Ishikawa (cell line): ENCODE results near the gene AAGAB.

ENCODE experiments used
- CEBPB ChIP-seq: IDR thresholded peaks from 2 replicates; pipeline ENCODE4 v1.6.1; 2012
- CREB1 ChIP-seq: IDR thresholded peaks from 2 replicates; pipeline ENCODE4 v1.6.1; 2012; ENCODE audit warnings: low read depth
- EGR1 ChIP-seq: IDR thresholded peaks from 2 replicates; pipeline ENCODE4 v1.6.1; 2012
- EP300 ChIP-seq: IDR thresholded peaks from 2 replicates; pipeline ENCODE4 v1.6.1; 2012; ENCODE audit warnings: borderline replicate concordance
- FOXM1 ChIP-seq: IDR thresholded peaks from 2 replicates; pipeline ENCODE4 v1.6.1; 2012; ENCODE audit warnings: low read depth, borderline replicate concordance
- MAX ChIP-seq: IDR thresholded peaks from 2 replicates; pipeline ENCODE4 v1.6.1; 2012
- NFIC ChIP-seq: IDR thresholded peaks from 2 replicates; pipeline ENCODE4 v1.6.1; 2012
- RAD21 ChIP-seq: IDR thresholded peaks from 2 replicates; pipeline ENCODE4 v1.6.1; 2012; ENCODE audit warnings: low read depth
- REST ChIP-seq: IDR thresholded peaks from 2 replicates; pipeline ENCODE4 v1.6.1; 2012; ENCODE audit warnings: low read depth, mild to moderate bottlenecking
- TAF1 ChIP-seq: IDR thresholded peaks from 2 replicates; pipeline ENCODE4 v1.6.1; 2012; ENCODE audit warnings: low read depth, mild to moderate bottlenecking
- TCF12 ChIP-seq: IDR thresholded peaks from 2 replicates; pipeline ENCODE4 v1.6.1; 2012; ENCODE audit warnings: low read depth
- TEAD4 ChIP-seq: IDR thresholded peaks from 2 replicates; pipeline ENCODE4 v1.6.1; 2012
- USF1 ChIP-seq: IDR thresholded peaks from 2 replicates; pipeline ENCODE4 v1.6.1; 2012
- YY1 ChIP-seq: IDR thresholded peaks from 2 replicates; pipeline ENCODE4 v1.6.1; 2012; ENCODE audit warnings: low read depth
- ZBTB7A ChIP-seq: IDR thresholded peaks from 2 replicates; pipeline ENCODE4 v1.6.1; 2012; ENCODE audit warnings: low read depth

Gene AAGAB

GRCh38 chr15:67201136-67201535 is 53.3 kb downstream of the AAGAB start:
- no peak for TF ChIP-seq REST
- no peak for TF ChIP-seq NFIC
- TF ChIP-seq TEAD4 = no peak

- TF ChIP-seq ZBTB7A (no peak), EGR1 (no peak), RAD21 (no peak), EP300 (no peak), USF1 (no peak), TAF1 (no peak), CREB1 (no peak), CEBPB (no peak), TCF12 (no peak), FOXM1 (no peak), MAX (no peak), REST (no peak), NFIC (no peak), YY1 (no peak), TEAD4 (no peak)
These were observed 54.3 kb downstream of the AAGAB start for GRCh38 chr15:67199881-67200763.

- TF ChIP-seq REST = no peak
- no peak for TF ChIP-seq TAF1
- no peak for TF ChIP-seq FOXM1
- TF ChIP-seq USF1 = no peak
- TF ChIP-seq NFIC = no peak
- no peak for TF ChIP-seq MAX
- TF ChIP-seq YY1 = no peak
- no peak for TF ChIP-seq ZBTB7A
- no peak for TF ChIP-seq TEAD4
- TF ChIP-seq RAD21 = no peak
- TF ChIP-seq TCF12 = no peak
- no peak for TF ChIP-seq CEBPB
- TF ChIP-seq CREB1 = no peak
- TF ChIP-seq EP300 = no peak
- no peak for TF ChIP-seq EGR1
These were observed 55.1 kb downstream of the AAGAB start for GRCh38 chr15:67199391-67199790.

GRCh38 chr15:67198157-67198754 is 56.2 kb downstream of the AAGAB start:
- TF ChIP-seq TEAD4 = no peak

- no peak for TF ChIP-seq RAD21
- no peak for TF ChIP-seq USF1
- TF ChIP-seq CREB1 = no peak
- TF ChIP-seq ZBTB7A = no peak
- TF ChIP-seq TCF12 = no peak
- no peak for TF ChIP-seq CEBPB
- TF ChIP-seq NFIC = no peak
These were observed 57.1 kb downstream of the AAGAB start for GRCh38 chr15:67197364-67197695.
